ENCODE measurements around the gene ANXA11.

DNA sequence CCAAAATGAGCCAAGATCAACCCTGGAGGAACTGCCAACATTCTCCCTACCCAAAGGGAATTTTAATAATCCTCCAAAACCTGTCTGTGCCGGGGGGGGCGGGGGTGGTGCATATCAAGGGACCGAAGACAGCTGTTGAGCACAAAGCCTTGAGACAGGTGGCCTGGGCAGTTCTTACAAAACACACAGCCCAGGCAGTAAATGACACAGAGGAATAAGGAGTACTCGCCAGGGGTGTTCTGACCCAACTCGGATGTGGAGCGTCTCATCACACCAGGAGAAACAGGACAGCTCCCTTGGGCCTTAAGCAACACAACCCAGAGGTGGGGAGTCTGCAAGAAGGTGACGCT is 37.2 kb downstream of the ANXA11 start:
- TF ChIP-seq, protein P1, sequence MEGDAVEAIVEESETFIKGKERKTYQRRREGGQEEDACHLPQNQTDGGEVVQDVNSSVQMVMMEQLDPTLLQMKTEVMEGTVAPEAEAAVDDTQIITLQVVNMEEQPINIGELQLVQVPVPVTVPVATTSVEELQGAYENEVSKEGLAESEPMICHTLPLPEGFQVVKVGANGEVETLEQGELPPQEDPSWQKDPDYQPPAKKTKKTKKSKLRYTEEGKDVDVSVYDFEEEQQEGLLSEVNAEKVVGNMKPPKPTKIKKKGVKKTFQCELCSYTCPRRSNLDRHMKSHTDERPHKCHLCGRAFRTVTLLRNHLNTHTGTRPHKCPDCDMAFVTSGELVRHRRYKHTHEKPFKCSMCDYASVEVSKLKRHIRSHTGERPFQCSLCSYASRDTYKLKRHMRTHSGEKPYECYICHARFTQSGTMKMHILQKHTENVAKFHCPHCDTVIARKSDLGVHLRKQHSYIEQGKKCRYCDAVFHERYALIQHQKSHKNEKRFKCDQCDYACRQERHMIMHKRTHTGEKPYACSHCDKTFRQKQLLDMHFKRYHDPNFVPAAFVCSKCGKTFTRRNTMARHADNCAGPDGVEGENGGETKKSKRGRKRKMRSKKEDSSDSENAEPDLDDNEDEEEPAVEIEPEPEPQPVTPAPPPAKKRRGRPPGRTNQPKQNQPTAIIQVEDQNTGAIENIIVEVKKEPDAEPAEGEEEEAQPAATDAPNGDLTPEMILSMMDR (IDR thresholded peaks at IDR 0.05): no peak
- peak; percentile 69 for TF ChIP-seq POLR2AphosphoS5 (IDR thresholded peaks at IDR 0.05)

All from prostate gland (tissue), 2 donors.